ENCODE results near the gene ST8SIA5.

ST8SIA5 gene

DNA sequence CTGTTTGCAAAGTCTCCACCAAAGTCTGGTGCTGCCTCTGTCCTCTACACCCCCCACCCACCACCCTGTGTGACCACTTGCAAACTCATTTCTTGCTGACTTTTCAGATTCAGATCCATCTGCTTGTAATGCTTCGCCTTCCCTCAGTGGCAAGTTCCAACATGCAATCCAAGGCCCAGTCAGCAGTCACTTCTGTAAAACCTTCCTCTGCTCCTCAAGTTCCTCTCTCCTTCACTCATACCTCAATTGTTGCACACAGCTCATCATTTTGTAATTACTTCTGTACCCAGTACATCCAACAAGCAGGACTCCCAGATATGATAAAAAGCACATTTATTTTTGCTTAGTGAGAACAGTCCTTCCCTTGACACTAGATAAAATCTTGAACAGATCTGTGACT is 93.3 kb downstream of the ST8SIA5 start:
- no peak for DNase-seq

DNA sequence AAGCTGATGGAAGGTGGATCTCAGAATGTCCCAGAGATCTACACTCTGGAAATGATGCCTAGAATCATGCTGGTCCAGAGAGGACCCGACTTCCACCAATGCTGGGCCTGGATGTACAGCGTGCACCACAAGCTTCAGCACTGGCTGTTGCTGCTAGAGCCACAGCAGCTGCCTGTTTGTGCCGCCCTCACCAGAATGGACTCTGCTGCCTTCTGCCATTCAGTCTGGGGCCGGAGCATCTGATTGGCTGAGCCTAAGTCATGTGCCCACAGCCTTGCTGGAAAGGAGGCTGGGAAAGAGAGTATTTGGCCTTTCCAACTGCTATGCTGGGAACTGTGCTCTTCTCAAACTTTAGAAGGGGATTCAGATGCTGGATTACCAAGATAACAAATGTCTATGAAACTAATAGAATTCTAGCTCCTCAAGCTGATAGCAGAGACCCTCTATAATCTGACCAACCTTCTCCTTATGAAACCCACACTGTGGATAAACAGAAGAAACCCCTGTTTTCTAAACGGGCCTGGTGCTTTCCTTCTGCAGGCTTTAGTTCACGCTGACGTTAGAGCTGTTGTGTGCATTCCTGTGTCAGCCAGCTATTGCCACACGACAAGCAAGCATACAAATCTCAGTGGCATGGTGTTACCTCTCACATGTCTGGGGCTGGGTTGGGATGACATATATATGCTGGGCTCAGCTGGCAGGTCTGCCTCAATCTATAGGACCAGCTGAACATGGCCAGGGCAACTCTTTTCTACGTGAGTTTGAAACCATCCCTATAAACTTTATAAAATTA is 95.7 kb downstream of the ST8SIA5 start:
- no peak for DNase-seq

GRCh38 chr18:46659484-46659883 is 97.4 kb downstream of the ST8SIA5 start:
- no peak for DNase-seq

GRCh38 chr18:46657115-46657955 is 99.5 kb downstream of the ST8SIA5 start, which contains the start of gene LOXHD1:
LOXHD1 (minus strand) TSS chr18:46657220; CDS start chr18:46657033, 187 bp downstream.
- no peak for DNase-seq

DNA sequence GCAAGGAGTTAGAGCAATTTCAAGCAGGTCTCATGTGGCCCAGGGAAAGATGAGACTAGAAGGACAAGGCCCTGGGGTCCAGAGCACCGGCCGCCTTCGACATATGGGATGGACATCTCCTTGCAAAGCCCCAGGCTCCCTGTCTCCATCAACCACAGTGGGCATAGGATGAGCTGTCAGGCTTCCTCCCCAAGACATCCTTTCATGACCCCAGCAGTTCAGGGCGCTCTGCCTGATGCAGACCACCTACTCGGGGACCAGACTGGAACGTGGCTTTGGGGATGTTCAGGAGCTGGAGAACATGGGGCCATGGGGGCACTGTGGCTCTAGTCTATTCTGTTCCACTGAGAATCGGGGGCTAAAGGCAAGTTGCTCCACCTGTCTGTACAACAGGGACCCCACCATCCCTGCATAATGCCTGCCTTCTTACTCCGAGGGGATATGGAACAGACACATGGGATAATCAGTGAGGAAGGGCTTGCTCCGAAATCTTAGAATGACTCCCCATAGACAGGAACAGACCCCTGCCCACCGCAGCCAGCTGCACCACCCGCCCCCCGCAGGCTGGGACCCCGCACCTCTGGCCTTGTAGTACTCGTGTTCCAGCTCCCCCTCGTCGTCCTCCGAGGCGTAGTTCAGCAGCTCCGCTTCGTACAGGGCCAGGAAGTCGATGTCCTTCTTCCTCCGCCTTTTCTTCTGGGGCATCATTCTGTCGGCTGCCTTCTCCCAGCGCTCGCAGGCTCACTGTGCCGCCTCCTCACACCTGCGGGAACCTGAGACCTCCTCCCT is 100.3 kb downstream of the ST8SIA5 start:
- DNase-seq: no peak

- no peak for DNase-seq
Observed at GRCh38 chr18:46652372-46652771, 104.5 kb downstream of the ST8SIA5 start.

GRCh38 chr18:46650681-46651080 is 106.2 kb downstream of the ST8SIA5 start:
- no peak for DNase-seq

DNA sequence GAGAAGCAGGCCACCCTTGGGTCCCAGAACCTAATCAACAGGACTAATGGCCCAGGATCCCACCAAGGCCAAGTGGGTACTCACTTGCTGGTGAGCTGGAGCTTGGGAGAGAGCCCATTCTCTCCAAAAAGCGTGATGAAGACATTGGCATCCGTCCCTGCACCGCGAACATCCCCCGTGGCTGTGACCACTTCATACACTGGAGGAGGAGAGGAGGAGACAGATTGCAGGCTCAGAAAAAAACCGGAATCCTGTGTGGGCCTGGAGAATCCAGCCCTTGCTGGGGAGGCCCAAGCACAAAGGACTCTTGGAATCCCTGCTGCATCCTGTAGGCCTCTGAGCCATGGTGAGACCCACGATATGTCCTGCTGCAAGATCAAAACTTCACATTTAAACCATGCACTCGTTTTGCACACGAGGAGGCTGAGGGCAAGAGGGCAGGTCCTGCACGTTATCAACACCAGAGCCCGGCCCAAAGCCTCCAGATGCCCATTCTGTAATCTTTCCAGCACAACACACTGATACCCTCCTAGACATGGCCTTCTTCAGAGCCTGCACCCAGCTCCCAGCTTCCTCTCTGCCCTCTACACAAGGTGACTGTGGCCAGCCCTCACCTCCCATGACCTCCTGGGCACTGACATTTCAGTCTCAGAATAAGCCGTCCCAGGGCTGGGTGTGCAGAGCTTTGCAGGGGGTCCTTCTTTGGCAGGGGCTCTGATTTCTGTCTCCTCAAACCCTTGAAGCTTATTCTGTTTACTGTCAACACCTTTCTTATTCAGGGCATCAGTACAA is 107.6 kb downstream of the ST8SIA5 start:
- DNase-seq: no peak

DNA sequence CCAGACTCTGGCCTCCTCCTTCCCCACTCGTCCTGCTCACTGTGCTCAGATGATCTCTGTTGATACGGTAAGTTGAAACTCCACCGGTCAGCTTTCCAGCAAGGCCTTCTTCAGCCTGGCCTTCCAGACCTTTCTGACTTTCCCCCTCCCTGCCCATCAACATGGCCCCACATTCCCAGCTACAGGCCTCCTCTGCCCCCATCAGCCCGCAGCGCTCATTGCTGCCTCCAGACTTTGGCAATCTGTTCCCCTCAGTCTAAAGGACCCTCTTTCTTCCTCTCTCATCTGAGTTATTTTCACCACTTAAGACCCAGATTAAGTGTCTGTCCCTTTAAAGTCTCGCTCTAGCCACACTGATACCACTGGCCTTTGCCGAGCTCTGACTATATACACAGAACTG is 110.4 kb downstream of the ST8SIA5 start:
- no peak for DNase-seq

DNA sequence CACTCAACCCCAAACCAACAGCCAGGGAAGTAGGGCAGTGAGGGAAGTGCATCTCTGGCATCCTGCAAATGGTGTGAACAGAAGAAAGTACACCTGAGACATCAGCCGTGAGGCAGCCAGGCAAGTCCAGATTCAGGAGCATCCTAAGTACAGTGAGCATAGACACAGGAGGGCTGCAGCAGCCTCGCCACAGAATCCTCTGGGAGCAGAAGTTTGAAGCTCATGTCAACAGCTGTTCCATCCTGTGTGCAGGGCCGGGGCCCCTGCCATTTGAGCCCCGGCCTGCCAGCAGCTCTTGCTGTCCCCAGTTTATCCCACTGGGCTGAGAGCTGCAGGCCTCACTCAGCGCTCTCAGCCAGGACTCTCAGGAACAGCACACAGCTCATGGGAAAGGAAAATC is 114.3 kb downstream of the ST8SIA5 start:
- DNase-seq: no peak

- DNase-seq: no peak
Observed at GRCh38 chr18:46641917-46642316, 114.9 kb downstream of the ST8SIA5 start.

GRCh38 chr18:46639386-46639785 is 117.5 kb downstream of the ST8SIA5 start:
- no peak for DNase-seq

- DNase-seq: no peak
Observed at GRCh38 chr18:46636040-46636630, 120.7 kb downstream of the ST8SIA5 start.

DNA sequence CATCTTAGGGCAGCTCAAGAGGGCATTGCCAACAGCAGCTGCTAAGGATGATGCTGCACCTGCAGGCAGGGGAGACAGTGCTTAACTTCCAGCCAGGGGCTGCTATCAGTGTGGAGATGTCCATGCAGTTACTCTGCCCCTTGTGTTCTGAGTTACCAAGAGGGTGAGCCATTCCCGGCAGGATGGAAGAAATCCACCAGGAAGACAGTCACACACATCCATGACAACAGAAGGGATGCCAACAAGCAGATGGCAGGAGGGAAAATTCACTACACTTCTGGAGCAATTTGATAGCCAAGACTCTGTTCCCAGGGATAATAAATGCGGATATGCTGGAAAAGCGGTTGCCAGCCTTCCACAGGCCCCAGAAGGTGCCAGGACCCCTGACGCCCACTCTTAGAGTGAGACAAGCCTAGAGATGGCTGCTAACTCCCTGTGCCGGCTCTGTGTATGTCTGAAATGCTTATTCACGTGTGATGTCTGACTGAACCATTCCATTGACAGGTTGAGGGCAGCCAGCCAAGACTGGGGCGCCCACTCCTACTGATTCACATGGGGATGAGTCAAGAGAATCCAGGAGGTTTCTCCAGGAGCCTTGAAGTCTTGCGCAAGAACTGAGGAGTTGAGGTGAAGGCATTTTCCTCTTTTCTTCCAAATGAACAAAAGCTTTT is 124.3 kb downstream of the ST8SIA5 start:
- DNase-seq: no peak

DNA sequence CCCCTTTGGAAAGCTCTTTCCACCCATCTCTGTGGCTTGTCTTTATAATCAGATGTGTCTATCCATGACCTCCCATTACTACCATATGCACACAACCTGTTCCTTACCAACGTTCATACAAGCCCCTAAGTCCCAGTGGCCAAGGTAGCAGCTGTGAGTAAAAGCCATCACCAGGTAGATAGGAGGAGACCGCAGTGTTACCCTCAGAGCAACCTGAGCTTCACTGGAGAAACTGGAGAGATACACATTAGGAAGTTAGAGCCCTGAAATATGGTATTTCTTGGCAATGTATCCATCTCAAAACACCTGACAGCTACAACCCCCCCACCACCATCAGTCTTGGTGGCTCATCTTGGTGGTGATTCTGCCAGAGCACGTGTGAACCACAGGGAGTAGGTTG is 125.9 kb downstream of the ST8SIA5 start:
- DNase-seq: no peak

- DNase-seq: no peak
Observed at GRCh38 chr18:46630160-46630559, 126.7 kb downstream of the ST8SIA5 start.

DNA sequence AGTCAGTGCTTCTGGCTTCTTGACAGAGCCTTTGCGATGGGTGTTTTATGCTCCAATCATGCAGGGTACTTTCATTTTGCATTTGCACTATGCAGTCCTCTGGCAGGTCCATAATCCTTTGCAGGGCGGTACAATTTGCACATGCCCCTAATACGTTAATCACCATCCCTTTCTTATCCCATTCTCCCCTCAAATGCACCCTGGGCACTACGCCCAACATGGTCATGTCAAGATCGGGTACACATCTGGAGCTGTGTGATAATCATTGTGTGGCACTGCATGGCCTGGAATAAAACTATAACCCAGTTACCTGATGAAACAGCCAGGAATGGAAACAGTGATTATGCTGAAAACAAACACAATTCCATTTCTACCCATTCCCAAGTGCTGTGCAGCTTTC is 127.5 kb downstream of the ST8SIA5 start:
- no peak for DNase-seq

DNA sequence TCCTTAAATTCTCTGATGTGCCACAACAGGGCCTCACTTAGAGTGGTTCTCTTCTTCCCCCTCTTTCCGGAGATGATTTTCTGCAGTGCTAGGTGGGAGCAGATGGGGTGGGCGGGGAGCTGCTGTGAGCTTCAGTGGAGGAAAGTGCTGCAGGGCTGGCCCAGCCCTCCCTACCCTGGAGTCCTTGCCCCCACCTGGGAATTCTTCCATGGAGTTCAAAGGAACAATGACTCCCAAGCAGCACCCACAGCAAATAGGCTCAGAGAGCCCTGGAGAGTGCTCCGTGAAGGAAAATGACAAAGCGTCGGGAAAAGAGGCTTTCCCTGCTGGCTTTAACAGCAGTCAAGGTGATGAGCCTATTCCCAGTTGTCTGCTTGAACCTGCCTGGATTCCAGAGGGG is 128.6 kb downstream of the ST8SIA5 start:
- no peak for DNase-seq

DNA sequence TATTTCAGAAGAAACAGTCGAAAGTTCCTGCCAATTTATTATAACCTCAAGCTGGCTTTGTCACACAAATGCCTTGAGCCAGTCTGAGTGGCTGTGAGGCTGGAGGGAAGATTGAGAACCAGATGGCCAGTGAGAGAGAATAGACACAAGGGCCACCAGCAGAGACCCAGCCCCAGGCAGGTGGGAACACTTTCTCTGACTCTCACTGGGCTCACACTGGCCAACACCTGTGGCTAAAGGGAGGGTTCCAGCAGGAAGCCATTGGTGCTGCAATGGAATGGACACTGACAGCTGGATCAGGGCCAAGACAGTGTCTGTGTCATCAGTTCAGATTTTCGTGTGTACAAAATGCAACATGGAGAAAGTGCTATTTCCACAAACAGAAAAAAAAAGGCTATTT is 129.7 kb downstream of the ST8SIA5 start:
- no peak for DNase-seq

GRCh38 chr18:46625069-46625468 is 131.8 kb downstream of the ST8SIA5 start:
- no peak for DNase-seq

- DNase-seq: no peak
Observed at GRCh38 chr18:46624127-46624526, 132.7 kb downstream of the ST8SIA5 start.

All from NCI-H1436 treated with DMSO at 0.1 percent for 48 hours (cell line).